22Rv1 (cell line): Measurements from ENCODE around the gene PLCB1.

ENCODE experiments used
- CTCF ChIP-seq: fragments of 450-650 bp; IDR thresholded peaks from 2 replicates; pipeline ENCODE4 v1.5.1; 2017; ENCODE audit warnings: mild to moderate bottlenecking
- ZFX ChIP-seq: fragments of 450-650 bp; IDR thresholded peaks from 2 replicates; pipeline ENCODE4 v1.6.1; 2017; ENCODE audit warnings: antibody characterized with exemption, borderline replicate concordance

GRCh38 chr20:8690074-8690473, 558.0 kb downstream of the PLCB1 start:
- TF ChIP-seq CTCF (no peak), ZFX (no peak)
